BJ (cell line): ENCODE results near the gene SH3BP4. TPM values are rescaled to one million over a fixed set of nuclear protein-coding genes. Genes with fewer than 3 reads are reported as not detected.

ENCODE experiments used
- CTCF ChIA-PET: fragments of 350-600 bp; formaldehyde crosslinking; extraction: SDS; loops from one replicate; lab custom pipeline; 2021; ENCODE audit warnings: antibody characterized with exemption, inconsistent platforms; lab: Yijun Ruan, JAX
- POLR2A ChIA-PET: fragments of 300-600 bp; sonication (Branson Sonifier 250); formaldehyde crosslinking; extraction: SDS; loops from one replicate; lab custom pipeline; 2021; ENCODE audit warnings: antibody characterized with exemption; lab: Charles Lee
- DNase-seq: peaks from one replicate; pipeline ENCODE4 v3.0.0-alpha.2; 2011; ENCODE audit warnings: low read depth
- H3K27me3 ChIP-seq: 2 replicates; pipeline ENCODE4 v1.6.0; 2011; ENCODE audit warnings: low read length; ENCODE audit not compliant: control insufficient read depth, insufficient read depth
- H3K36me3 ChIP-seq: 2 replicates; pipeline ENCODE4 v1.5.1; 2011; ENCODE audit warnings: low read length; ENCODE audit not compliant: control insufficient read depth, insufficient read depth
- H3K4me3 ChIP-seq: 2 replicates; pipeline ENCODE4 v1.5.1; 2011; ENCODE audit warnings: low read depth, mild to moderate bottlenecking, control low read depth, low read length
- polyA plus RNA-seq: library from polyadenylated mRNA; depleted of rRNA; stranded (reverse); fragments of >200 nt; gene quantifications from 2 replicates; pipeline ENCODE4 v1.2.3, GENCODE V29; 2011
- TF ChIP-seq, protein P1 (sequence below): IDR thresholded peaks from 2 replicates; pipeline ENCODE4 v1.5.1; 2011; ENCODE audit warnings: low read depth, mild to moderate bottlenecking, control low read depth, inconsistent platforms, low read length, moderate library complexity; ENCODE audit not compliant: insufficient read depth

The SH3BP4 gene
- polyA plus RNA-seq, 1 experiment, result 106 TPM

DNA sequence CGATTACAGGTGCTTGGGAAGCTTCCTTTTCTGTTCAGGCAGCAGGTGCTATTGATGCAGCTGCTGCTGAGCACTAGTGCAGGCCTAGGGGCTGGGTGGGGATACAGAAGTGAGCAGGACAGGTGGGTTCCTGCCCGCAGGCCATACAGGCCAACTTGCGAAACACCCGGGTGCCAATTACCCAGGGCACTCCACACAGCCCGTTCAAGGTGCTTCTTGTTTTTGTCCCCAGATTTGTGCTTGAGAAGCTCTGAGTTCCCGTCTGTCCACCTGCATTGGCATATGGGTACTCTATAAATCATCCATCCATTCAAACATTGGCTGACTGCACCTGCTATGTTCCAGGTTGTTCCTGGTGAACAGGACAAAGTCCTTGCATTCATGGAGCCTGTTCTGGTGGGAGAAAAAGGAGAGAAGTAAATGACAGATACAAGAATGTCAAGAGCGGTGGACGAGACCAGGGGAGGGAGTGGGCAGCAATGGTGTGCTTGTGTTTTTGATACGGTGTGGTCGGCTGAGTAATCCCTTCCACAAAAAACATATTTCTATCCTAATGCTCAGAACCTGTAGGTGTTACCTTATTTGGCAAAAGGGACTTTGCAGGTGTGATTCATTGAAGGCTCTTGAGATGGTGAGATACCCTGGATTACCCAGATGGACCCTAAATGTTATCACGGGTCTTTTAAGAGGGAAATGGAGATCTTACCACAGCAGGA, 31.4 kb downstream of the SH3BP4 start:
- no peak for DNase-seq
- POLR2A ChIA-PET, result no interaction called here

DNA sequence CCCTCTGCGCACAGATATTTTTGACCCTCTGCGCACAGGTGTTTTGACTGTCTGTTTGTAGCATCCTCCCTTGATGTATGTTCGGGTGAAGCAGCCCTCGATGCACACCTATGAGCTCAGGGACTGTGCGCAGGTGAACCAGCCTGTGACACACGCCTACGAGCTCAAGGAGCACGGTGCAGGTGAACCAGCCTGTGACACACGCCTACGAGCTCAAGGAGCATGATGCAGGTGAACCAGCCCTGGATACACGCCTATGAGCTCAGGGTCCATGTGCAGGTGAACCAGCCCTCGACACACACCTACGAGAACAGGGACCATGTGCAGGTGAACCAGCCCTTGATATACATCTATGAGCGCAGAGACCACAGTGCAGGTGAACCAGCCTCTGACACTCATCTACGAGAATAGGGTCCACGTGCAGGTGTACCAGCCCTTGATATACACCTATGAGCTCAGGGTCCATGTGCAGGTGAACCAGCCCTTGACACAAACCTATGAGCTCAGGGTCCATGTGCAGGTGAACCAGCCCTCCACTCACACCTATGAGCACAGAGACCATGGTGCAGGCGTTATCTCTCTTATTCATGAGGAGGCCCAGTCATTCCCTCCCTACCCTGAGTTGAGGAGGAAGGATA, 33.9 kb downstream of the SH3BP4 start:
- no peak for DNase-seq

More for the DNA sequence above, 31.4 kb downstream of the SH3BP4 start:
- Histone ChIP-seq H3K27me3 (no peaks in the 10 kb centered on the region), H3K36me3 (peaks cover 12% of the 10 kb centered on the region), H3K4me3 (no peak overlapping the region)
- TF ChIP-seq, protein P1, sequence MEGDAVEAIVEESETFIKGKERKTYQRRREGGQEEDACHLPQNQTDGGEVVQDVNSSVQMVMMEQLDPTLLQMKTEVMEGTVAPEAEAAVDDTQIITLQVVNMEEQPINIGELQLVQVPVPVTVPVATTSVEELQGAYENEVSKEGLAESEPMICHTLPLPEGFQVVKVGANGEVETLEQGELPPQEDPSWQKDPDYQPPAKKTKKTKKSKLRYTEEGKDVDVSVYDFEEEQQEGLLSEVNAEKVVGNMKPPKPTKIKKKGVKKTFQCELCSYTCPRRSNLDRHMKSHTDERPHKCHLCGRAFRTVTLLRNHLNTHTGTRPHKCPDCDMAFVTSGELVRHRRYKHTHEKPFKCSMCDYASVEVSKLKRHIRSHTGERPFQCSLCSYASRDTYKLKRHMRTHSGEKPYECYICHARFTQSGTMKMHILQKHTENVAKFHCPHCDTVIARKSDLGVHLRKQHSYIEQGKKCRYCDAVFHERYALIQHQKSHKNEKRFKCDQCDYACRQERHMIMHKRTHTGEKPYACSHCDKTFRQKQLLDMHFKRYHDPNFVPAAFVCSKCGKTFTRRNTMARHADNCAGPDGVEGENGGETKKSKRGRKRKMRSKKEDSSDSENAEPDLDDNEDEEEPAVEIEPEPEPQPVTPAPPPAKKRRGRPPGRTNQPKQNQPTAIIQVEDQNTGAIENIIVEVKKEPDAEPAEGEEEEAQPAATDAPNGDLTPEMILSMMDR, result no peak
- CTCF ChIA-PET, result interaction anchor here (2.3 kb wide), 1 partner anchor 418 kb away, joined by 7 read pairs; no protein-coding TSS in a partner anchor

DNA sequence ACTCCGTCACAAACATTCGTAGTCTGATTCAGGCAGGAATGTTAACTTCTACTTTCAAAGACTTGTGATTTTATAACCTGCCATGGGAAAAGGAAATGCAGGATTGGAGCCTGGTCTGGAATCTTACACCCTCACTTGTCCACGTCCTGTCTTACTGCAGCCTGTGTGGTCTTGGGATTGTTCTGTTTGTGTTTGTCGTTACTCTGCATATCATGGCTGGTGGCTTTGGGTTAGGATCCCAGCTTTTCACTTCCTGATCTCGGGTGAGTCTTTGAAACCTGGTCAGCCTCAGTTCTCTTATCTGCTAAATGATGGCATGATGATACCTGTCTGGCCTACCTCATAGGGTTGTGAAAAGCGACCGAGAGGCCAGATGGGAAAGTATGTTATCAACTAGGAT, 34.6 kb downstream of the SH3BP4 start:
- ChIA-PET CTCF (no interaction called here), POLR2A (no interaction called here)
- DNase-seq, result no peak
- peaks cover 6% of the 10 kb centered on the region for H3K36me3 ChIP-seq
- TF ChIP-seq, protein P1, result no peak
- H3K4me3 ChIP-seq, result no peak overlapping the region
- H3K27me3 ChIP-seq, result no peaks in the 10 kb centered on the region

More for the DNA sequence above, 33.9 kb downstream of the SH3BP4 start:
- peaks cover 6% of the 10 kb centered on the region for H3K36me3 ChIP-seq
- H3K4me3 ChIP-seq, result no peak overlapping the region
- POLR2A ChIA-PET, result no interaction called here
- no peaks in the 10 kb centered on the region for H3K27me3 ChIP-seq
- TF ChIP-seq, protein P1, result no peak
- CTCF ChIA-PET, result interaction anchor here (1.2 kb wide), 1 partner anchor 8 kb away, joined by 3 read pairs; no protein-coding TSS in a partner anchor

DNA sequence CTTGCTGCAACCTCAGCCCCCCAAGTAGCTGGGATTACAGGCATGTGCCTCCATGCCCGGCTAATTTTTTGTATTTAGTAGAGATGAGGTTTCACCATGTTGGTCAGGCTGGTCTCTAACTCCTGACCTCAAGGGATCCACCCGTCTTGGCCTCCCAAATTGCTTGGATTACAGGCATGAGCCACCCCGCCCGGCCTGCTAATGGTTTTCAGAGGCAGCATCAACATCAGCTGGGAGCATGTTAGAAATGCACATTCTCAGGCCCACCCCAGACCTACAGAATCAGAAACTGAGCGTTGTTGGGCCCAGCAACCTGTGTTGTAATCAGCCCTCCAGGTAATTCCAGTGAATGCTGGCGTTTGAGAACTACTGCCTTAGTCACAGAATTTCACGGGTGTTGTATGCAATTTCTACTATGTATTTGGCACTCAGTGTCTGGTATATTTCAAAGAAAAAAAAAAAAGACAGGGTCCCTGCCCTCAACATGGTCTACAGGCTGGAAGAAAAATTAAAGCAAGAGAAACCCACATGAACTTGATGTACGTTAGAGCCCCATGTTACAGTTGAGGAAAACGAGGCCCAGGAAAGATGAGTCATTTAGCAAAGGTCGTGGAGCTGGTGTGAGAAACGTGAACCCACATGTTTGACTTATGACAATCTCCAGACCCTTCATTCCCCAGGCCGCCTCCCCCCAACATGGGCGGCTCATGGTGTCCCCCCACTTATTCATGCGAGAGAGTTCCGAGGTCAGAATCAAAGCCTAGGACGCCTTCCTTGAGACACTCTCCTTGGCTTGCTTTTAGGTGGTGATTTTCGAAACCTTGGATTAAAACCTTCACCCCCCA, 35.3 kb downstream of the SH3BP4 start:
- no peaks in the 10 kb centered on the region for H3K27me3 ChIP-seq
- no peak for DNase-seq
- H3K4me3 ChIP-seq, result no peak overlapping the region
- POLR2A ChIA-PET, result no interaction called here
- CTCF ChIA-PET, result interaction anchor here (1.7 kb wide), 1 partner anchor 10 kb away, joined by 5 read pairs; no protein-coding TSS in a partner anchor
- peaks cover 6% of the 10 kb centered on the region for H3K36me3 ChIP-seq
- TF ChIP-seq, protein P1, result no peak
